SKM-1 (cell line): ENCODE results near the gene MMP1.

ENCODE experiments used
- DNase-seq: peaks from one replicate; lab custom pipeline; 2025; ENCODE audit not compliant: unreplicated experiment; lab: John Stamatoyannopoulos, UW

Gene MMP1

GRCh38 chr11:102798012-102798746 is at the start of gene MMP1:
MMP1 (minus strand) TSS chr11:102798160; CDS start chr11:102798092, 68 bp downstream.
- DNase-seq = no peak

- DNase-seq = no peak
Measured at GRCh38 chr11:102846292-102846691, 48.3 kb upstream of the MMP1 start.

DNA sequence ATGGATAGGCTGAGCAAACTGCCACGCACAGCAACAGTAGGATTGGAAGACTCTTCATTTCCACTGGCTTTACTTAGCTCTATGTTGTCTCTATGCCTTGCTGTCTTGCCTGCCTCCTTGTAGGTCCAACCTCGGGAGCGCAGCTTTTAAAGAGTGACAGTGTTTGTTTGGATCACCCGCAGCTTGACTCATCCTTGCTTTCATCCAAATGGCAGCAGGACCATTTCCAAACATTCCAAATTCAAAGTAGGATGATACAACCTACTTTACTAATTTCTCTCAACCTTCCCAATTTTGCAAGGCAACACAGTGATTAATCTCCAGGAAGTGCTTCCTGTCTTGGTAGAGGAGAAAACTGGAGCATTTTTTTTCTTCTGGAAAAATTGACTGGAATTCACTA is 45.5 kb upstream of the MMP1 start, which contains the start of gene MMP3:
MMP3 (minus strand) TSS at position 121 of the 400 bp plus-strand sequence; CDS start at position 58, 63 bp downstream.
- no peak for DNase-seq

DNA sequence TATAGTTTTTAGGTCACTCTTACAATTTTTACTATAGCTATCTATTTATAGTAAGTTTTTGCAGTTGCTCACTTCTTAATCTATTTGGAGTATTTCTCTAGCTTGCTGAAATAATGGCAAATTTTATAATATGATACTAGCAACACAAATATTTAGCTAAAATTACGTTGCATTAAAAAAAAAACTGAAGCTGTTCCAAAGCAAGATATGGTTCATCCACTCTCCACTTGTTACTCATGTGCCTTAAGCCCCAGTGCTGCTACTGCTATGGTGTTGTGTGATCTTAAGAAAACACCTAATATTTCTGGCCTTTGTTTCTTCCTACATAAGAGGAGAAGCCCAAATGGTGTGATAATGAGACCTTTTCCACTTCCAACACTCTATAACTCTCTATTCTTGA is 45.0 kb upstream of the MMP1 start:
- DNase-seq = no peak

DNA sequence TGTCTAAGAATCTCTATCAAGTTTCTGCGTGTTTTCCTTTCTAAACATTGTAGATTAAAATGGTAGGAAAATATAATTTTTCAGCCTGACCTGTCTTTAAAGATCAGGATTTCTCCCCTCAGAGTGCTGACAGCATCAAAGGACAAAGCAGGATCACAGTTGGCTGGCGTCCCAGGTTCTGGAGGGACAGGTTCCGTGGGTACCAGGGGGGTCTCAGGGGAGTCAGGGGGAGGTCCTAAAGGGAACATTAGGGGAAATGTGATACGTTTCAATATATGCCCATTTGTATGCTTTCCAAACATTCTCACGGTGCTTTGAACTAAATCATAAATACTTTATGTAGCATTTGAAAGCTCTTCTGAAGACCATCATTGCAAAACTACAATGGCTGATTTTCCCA is 42.1 kb upstream of the MMP1 start:
- DNase-seq = no peak

DNA sequence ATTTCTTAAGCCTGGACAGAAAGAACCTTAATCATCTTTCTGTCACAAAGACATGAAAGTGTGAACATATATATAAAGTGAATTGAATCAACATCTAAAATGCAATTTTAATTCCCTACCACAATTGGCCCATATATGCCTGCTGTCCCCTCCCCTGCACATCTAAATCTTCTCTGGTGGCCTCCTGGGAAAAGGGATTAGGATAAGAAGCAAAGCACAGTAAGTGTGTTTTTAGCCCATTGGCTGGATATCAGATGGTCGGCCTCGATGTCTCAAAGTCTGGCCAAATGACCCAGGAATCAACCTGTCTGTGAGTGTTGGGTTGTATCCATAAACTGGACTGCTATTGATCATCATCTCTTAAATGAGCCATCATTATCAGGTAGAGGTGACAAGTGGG is 39.7 kb upstream of the MMP1 start:
- no peak for DNase-seq

- DNase-seq = no peak
Measured at GRCh38 chr11:102837156-102837555, 39.2 kb upstream of the MMP1 start.

DNA sequence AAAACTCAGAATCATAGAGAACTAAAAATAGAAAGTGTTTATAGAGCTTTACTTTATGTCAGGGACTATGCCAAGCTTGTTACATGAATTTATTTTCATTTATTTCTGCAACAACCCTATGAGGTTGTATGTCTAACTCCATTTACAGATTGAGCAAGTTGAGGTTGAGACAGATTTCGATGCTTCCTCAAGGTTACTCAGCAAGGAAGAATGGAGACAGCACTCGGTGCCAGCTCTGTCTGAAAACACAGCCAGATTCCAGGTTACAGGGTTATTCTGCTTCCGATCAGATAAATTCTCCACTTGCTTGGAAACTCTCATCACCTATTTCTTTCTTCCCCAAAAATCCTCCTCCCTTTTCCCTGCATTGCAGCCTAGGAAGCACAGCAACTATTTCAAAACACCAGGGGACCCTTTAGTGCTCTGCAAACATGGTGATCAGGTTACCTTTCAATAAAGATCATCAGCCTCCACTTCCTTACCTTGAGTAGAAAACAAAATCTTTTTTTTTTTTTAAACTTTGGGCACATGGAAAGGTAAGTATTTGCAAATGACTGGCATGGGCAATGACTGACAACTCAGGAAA is 38.4 kb upstream of the MMP1 start:
- DNase-seq = no peak

- DNase-seq = no peak
Measured at GRCh38 chr11:102833731-102834130, 35.8 kb upstream of the MMP1 start.

DNA sequence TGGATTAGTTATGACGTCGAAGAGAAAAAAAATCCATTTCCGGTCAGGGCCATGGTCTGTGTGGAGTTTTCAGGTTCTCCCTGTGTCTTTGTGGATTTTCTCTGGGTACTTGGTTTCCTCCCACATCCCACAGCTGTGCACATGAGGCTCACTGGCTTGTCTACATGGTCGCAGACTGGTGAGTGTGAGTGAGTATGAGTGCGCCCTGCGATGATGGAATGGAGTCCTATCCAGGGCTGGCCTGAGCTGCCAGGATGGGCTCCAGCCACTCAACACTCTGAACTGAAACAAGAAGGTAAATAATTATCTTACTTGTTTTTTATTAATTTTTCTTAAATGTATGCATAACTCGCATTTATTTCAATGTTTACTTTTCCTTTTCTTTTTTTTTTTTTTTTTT is 34.7 kb upstream of the MMP1 start:
- no peak for DNase-seq

DNA sequence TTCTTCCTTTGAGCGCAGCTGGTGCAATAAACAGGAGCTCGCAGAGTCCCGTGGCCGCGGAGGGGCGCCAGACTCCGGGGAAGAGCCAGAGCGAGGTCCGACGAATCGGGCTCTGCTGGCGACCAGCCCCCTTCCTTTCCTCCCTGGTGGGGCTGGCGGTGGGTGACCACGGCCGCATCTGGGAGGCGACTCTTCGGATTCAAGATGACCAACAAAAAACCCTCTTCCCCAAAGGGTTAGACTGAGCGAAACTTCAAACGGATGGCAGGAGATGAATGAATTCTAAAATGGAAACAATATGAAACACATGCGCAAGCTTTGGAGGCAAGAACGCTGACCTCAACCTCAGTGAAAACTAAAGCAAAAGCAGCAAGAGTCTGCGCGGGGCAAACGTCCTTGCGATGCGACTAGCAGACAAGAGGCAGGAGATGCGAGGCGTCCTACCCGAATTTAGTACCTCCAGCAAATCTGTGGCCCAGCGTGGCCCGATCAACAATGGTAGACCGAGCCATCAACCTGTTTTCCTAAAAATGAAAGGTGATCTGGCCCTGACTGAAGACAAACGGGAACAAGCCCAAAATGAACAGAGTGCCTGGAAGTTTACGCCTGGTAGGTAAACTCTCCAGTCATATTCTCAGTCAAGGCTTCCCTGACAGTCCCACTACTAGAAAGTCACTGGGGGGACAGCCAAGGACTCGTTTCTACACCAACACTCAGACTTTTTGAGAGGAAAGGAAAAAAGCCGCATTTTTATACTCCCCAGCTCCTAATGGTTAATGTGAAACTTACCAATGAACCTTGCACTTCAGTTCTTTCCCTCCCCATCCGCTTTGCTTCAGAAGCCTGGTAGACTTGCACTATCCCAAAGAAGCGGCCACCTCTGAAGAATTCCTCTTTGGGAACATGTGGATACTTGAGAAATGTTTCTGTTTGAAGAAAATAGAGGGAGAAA is 33.8 kb upstream of the MMP1 start:
- no peak for DNase-seq

GRCh38 chr11:102831128-102831488 is 33.1 kb upstream of the MMP1 start:
- no peak for DNase-seq

DNA sequence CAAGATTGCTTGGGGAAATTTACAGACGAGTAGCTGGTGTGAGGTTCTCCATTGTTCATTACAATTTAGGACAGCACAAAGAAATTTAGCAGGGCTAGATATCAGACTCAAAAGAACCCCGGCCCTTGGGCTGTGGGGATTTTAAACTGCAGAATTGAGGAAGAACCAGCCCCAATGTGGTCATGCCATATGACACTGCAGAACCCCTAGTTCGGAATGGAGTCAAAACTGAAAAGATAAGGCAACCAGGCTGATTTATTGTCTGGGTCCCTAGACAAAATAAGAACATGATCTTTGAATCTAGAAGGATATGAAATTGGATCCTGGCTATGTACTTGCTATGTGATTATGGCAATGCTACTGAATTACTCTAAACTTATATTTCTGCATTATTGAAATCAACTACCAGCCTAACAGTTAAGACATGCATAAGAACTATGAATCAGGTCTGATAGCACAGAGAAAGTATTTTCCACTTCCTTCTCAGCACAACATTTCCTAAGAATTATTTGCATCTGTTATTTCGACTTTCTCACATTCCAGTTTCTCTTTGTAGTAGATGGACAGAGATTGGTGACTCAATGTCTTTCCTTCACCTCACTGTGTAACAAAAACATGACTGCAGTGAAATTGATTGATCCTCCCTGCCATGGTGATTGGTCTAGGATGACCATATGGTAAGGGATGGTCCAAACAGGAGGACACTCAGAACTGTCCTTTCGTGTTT is 32.2 kb upstream of the MMP1 start:
- DNase-seq = no peak

DNA sequence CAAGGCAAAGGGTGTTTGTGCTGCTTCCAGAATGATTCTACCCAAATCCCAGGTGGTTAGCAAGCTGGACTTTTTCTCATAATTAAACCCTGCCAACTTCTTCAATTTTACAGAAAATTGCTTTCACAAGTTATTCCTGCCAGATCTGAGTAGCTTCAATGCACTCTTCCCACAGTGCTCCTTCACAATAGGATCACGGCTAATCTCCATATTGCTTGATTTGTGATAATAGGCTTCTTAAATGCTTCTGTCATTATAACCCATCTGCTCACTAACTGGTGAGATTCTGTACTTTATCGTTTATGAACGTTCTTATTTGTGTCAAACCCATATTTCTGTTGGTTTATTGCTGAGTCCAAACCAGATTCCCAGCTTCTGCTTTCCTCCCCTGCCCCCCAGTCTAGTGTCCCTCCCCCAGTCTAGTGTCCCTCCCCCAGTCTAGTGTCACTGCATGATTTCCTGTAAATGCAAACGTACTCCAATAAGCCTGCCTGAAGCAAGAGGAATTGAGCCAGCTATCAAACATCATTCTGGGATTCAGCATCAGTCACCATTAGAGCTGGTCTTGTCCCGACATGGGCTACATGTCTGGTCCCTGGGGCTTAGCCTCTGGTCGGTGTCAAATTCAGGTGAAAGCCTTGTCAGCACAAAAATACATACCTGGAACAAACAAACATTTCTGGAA is 31.5 kb upstream of the MMP1 start:
- DNase-seq = no peak

DNA sequence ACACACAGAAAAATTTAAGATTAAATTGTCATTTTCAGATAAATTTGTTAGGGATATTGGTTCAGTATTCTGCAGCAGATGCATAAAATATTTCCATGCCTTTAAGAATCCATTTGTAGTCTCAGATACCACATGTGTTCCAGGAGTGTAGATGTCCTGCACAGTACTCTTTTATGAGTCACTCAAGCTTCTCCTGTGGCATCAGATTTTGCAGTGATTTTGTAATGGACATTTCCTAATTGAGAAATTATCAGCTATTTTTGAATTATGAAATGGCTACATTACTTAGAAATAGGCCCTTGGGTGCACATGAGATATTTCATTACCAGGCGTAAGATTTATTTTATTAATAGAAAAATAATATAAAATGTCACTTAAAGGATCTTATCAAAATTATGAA is 26.6 kb upstream of the MMP1 start:
- DNase-seq = no peak

DNA sequence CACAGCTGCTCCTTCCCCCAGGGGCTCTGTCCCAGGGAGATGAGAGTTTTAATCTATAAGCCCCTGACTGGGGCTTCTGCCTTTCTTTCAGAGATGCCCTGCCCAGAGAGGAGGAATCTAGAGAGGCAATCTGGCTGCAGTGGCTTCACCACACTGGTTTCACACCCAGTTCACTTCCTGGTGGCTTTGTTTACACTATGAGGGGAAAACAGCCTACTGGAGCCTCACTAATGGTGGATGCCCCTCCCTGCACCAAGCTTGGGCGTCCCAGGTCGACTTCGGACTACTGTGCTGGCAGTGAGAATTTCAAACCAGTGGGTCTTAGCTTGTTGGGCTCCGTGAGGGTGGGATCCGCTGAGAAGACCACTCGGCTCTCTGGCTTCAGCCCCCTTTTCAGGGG is 21.5 kb upstream of the MMP1 start:
- DNase-seq = no peak

GRCh38 chr11:102813484-102813883 is 15.5 kb upstream of the MMP1 start:
- no peak for DNase-seq

- no peak for DNase-seq
Measured at GRCh38 chr11:102812188-102812587, 14.2 kb upstream of the MMP1 start.

DNA sequence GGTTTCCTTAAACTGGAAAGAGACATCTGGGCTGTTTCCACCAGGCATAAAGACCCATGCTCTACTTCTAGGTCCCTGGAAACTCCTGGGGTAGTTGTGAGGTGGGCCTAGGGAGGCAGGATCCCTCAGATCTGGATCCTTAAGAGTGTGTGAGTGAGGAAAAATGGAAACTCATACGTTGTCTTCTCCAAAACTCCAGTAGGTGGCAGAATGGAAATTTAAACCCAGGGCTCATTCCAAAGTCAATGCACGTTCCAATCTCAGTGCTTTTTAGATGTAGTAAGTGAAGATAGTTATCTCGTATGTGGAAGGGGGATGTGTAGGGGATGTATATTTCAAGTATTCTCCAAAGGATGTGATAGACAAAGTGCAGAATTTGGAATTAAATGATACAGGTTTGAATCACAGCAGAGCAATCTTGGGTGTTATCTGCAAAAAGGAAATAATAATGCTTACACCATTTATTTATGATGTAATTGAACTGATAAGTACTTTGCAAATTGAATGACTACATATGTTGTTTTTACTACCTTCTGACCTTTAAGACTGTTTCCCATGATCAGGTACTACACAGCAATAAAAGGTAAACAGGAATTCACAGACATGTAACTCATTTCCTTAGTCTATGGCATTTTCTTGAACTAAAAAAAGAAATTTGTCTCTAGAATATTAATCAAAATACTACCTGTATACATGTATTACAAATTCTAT is 13.1 kb upstream of the MMP1 start:
- no peak for DNase-seq

DNA sequence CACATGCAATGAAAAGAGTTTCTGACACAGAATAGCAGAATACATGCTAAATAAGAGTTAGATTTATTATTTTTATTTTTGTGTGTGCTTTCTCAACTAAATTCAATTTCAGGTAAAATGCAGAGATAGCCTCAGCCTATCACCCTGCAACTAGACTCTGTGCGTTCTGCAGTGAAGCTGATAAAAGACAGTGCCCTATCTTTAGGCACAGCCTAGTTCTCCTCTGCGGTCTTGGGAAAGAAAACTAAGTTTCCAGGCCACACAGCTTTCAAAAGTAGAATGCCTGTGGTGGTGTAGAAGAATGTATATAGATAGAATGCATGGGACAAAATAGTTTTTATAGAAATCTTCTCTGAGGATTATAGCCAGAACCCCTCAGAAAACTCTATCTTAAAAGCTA is 12.0 kb upstream of the MMP1 start:
- DNase-seq = no peak
